HEK293 (cell line): ENCODE measurements around the gene CCT8.

Experiments
- EGR2 ChIP-seq: fragments of 450-650 bp; formaldehyde crosslinking; IDR thresholded peaks from 2 replicates; pipeline ENCODE4 v1.5.1; 2016; ENCODE audit warnings: low read depth, missing biosample characterization, missing genetic modification characterization
- FEZF1 ChIP-seq: fragments of 450-650 bp; formaldehyde crosslinking; IDR thresholded peaks from 2 replicates; pipeline ENCODE4 v1.5.1; 2016; ENCODE audit warnings: missing biosample characterization, missing genetic modification characterization
- KLF1 ChIP-seq: fragments of 450-650 bp; formaldehyde crosslinking; IDR thresholded peaks from 2 replicates; pipeline ENCODE4 v1.5.1; 2016; ENCODE audit warnings: missing biosample characterization, missing genetic modification characterization
- KLF7 ChIP-seq: fragments of 450-650 bp; formaldehyde crosslinking; IDR thresholded peaks from 2 replicates; pipeline ENCODE4 v1.5.1; 2016; ENCODE audit warnings: missing biosample characterization, missing genetic modification characterization, borderline replicate concordance
- KLF9 ChIP-seq: fragments of 450-650 bp; formaldehyde crosslinking; IDR thresholded peaks from 2 replicates; pipeline ENCODE4 v1.5.1; 2016; ENCODE audit warnings: missing biosample characterization, missing genetic modification characterization, low read depth
- OVOL3 ChIP-seq: fragments of 450-650 bp; formaldehyde crosslinking; IDR thresholded peaks from 2 replicates; pipeline ENCODE4 v1.5.1; 2016; ENCODE audit warnings: missing biosample characterization, missing genetic modification characterization
- TRIM28 ChIP-seq: IDR thresholded peaks from 2 replicates; pipeline ENCODE4 v1.6.1; 2011; ENCODE audit warnings: low read length, control low read depth, borderline replicate concordance
- ZBTB20 ChIP-seq: fragments of 450-650 bp; formaldehyde crosslinking; IDR thresholded peaks from 2 replicates; pipeline ENCODE4 v1.5.1; 2016; ENCODE audit warnings: missing biosample characterization, missing genetic modification characterization
- ZBTB21 ChIP-seq: fragments of 450-650 bp; formaldehyde crosslinking; IDR thresholded peaks from 2 replicates; pipeline ENCODE4 v1.5.1; 2017; ENCODE audit warnings: missing biosample characterization, missing genetic modification characterization
- ZFHX2 ChIP-seq: fragments of 450-650 bp; formaldehyde crosslinking; conservative IDR thresholded peaks from 2 replicates; pipeline ENCODE4 v1.5.1; 2016; ENCODE audit warnings: missing biosample characterization, missing genetic modification characterization
- ZNF10 ChIP-seq: fragments of 450-650 bp; formaldehyde crosslinking; IDR thresholded peaks from 2 replicates; pipeline ENCODE4 v1.5.1; 2017; ENCODE audit warnings: missing biosample characterization, missing genetic modification characterization
- ZNF112 ChIP-seq: fragments of 450-650 bp; formaldehyde crosslinking; IDR thresholded peaks from 2 replicates; pipeline ENCODE4 v1.5.0; 2017; ENCODE audit warnings: missing biosample characterization, missing genetic modification characterization
- ZNF211 ChIP-seq: fragments of 450-650 bp; formaldehyde crosslinking; IDR thresholded peaks from 2 replicates; pipeline ENCODE4 v1.5.1; 2016; ENCODE audit warnings: low read depth, missing biosample characterization, missing genetic modification characterization
- ZNF341 ChIP-seq: fragments of 450-650 bp; formaldehyde crosslinking; IDR thresholded peaks from 2 replicates; pipeline ENCODE4; 2016; ENCODE audit warnings: low read depth, missing biosample characterization, missing genetic modification characterization
- ZNF366 ChIP-seq: fragments of 450-650 bp; formaldehyde crosslinking; conservative IDR thresholded peaks from 2 replicates; pipeline ENCODE4 v1.5.1; 2016; ENCODE audit warnings: missing biosample characterization, missing genetic modification characterization
- ZNF426 ChIP-seq: fragments of 450-650 bp; formaldehyde crosslinking; IDR thresholded peaks from 2 replicates; pipeline ENCODE4 v1.5.1; 2017; ENCODE audit warnings: missing biosample characterization, missing genetic modification characterization, mild to moderate bottlenecking, inconsistent platforms, moderate library complexity
- ZNF707 ChIP-seq: fragments of 450-650 bp; formaldehyde crosslinking; IDR thresholded peaks from 2 replicates; pipeline ENCODE4 v1.5.1; 2016; ENCODE audit warnings: missing biosample characterization, missing genetic modification characterization
- ZSCAN16 ChIP-seq: fragments of 450-650 bp; formaldehyde crosslinking; IDR thresholded peaks from 2 replicates; pipeline ENCODE4 v1.5.1; 2016; ENCODE audit warnings: missing biosample characterization, missing genetic modification characterization
- ZSCAN23 ChIP-seq: fragments of 450-650 bp; formaldehyde crosslinking; IDR thresholded peaks from 2 replicates; pipeline ENCODE4 v1.5.1; 2016; ENCODE audit warnings: missing biosample characterization, missing genetic modification characterization
- TF ChIP-seq, protein P1 (sequence below): fragments of 450-650 bp; formaldehyde crosslinking; IDR thresholded peaks from 2 replicates; pipeline ENCODE4 v1.5.1; 2016; ENCODE audit warnings: missing biosample characterization, missing genetic modification characterization
- TF ChIP-seq, protein P2 (sequence below): fragments of 450-650 bp; formaldehyde crosslinking; IDR thresholded peaks from 2 replicates; pipeline ENCODE4 v1.5.1; 2016; ENCODE audit warnings: missing biosample characterization, missing genetic modification characterization
- TF ChIP-seq, protein P3 (sequence below): fragments of 450-650 bp; formaldehyde crosslinking; IDR thresholded peaks from 2 replicates; pipeline ENCODE4 v1.5.1; 2016; ENCODE audit warnings: missing biosample characterization, missing genetic modification characterization
- TF ChIP-seq, protein P4 (sequence below): fragments of 450-650 bp; formaldehyde crosslinking; IDR thresholded peaks from 2 replicates; pipeline ENCODE4 v1.5.1; 2016; ENCODE audit warnings: missing biosample characterization, missing genetic modification characterization
- TF ChIP-seq, protein P5 (sequence below): fragments of 450-650 bp; formaldehyde crosslinking; conservative IDR thresholded peaks from 2 replicates; pipeline ENCODE4 v1.5.1; 2016; ENCODE audit warnings: low read depth, missing biosample characterization, missing genetic modification characterization

The CCT8 gene

DNA sequence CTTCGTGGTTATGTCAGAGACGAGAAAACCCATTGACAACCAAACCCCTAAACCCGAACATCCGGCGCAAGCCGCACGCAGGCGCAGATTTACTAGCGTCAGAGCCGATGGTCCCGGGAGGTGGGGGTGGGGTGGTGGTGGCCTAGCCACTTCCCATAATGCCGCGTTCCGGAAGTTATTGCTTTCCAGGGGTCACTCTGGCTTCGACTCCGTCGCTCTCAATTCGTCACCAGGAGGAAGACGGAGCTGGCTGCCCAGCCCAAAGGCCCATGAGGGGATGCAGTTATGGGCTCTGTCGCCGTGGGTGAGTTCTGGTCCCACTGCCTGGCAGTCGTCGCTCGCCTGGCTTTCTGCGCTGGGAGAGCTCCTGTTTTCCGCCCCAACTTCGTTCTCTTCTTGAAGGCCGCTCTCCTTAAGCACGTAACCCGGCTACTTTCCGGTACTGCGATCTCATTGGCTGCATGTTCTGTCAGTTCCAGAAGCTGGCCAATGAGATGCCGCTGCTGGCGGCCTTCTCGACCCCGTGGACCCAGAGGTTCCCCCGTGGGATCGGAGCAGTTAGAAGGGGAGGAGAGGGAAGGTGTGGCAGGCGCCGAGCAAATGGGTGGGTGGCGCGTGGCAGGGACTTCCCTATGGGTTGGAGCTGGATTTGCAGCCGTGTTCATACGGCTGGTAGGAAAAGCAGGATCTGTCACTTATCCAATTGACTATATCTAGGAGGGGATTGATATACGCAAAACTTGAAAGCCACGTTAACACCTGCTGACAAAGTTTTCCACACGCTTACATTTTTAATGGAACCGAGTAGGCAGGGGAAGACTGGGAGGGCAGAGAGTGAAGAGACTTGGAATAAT is 48.7 kb downstream of the CCT8 start, which contains the start of gene USP16 (continued):
- TF ChIP-seq EGR2 (peak; percentile 87), ZNF707 (no peak), ZNF211 (no peak), FEZF1 (peak; percentile 42; the same call in 1 of the 2 replicates), ZBTB20 (tag by site-specific recombination) (peak; percentile 40; the same call in 1 of the 2 replicates), ZSCAN16 (tag by site-specific recombination) (no peak), ZNF426 (no peak), ZFHX2 (tag by site-specific recombination) (peak; percentile 81), KLF7 (tag by site-specific recombination) (peak; percentile 50), ZSCAN23 (peak; percentile 91), OVOL3 (peak; percentile 84; the same call in 1 of the 2 replicates), ZNF366 (tag by site-specific recombination) (peak; percentile 78), ZNF112 (tag by site-specific recombination) (no peak), ZBTB21 (tag by site-specific recombination) (peak; percentile 87), KLF9 (tag by site-specific recombination) (peak; percentile 92), ZNF10 (peak; percentile 38; the same call in 1 of the 2 replicates), ZNF341 (tag by site-specific recombination) (peak; percentile 77), KLF1 (tag by site-specific recombination) (peak; percentile 54; the same call in 1 of the 2 replicates), TRIM28 (peak; percentile 66; the same call in 1 of the 2 replicates)
- TF ChIP-seq, protein P1, sequence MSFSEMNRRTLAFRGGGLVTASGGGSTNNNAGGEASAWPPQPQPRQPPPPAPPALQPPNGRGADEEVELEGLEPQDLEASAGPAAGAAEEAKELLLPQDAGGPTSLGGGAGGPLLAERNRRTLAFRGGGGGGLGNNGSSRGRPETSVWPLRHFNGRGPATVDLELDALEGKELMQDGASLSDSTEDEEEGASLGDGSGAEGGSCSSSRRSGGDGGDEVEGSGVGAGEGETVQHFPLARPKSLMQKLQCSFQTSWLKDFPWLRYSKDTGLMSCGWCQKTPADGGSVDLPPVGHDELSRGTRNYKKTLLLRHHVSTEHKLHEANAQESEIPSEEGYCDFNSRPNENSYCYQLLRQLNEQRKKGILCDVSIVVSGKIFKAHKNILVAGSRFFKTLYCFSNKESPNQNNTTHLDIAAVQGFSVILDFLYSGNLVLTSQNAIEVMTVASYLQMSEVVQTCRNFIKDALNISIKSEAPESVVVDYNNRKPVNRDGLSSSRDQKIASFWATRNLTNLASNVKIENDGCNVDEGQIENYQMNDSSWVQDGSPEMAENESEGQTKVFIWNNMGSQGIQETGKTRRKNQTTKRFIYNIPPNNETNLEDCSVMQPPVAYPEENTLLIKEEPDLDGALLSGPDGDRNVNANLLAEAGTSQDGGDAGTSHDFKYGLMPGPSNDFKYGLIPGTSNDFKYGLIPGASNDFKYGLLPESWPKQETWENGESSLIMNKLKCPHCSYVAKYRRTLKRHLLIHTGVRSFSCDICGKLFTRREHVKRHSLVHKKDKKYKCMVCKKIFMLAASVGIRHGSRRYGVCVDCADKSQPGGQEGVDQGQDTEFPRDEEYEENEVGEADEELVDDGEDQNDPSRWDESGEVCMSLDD = peak; percentile 72; the same call in 1 of the 2 replicates
- TF ChIP-seq, protein P2, sequence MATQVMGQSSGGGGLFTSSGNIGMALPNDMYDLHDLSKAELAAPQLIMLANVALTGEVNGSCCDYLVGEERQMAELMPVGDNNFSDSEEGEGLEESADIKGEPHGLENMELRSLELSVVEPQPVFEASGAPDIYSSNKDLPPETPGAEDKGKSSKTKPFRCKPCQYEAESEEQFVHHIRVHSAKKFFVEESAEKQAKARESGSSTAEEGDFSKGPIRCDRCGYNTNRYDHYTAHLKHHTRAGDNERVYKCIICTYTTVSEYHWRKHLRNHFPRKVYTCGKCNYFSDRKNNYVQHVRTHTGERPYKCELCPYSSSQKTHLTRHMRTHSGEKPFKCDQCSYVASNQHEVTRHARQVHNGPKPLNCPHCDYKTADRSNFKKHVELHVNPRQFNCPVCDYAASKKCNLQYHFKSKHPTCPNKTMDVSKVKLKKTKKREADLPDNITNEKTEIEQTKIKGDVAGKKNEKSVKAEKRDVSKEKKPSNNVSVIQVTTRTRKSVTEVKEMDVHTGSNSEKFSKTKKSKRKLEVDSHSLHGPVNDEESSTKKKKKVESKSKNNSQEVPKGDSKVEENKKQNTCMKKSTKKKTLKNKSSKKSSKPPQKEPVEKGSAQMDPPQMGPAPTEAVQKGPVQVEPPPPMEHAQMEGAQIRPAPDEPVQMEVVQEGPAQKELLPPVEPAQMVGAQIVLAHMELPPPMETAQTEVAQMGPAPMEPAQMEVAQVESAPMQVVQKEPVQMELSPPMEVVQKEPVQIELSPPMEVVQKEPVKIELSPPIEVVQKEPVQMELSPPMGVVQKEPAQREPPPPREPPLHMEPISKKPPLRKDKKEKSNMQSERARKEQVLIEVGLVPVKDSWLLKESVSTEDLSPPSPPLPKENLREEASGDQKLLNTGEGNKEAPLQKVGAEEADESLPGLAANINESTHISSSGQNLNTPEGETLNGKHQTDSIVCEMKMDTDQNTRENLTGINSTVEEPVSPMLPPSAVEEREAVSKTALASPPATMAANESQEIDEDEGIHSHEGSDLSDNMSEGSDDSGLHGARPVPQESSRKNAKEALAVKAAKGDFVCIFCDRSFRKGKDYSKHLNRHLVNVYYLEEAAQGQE = peak; percentile 61
- TF ChIP-seq, protein P3, sequence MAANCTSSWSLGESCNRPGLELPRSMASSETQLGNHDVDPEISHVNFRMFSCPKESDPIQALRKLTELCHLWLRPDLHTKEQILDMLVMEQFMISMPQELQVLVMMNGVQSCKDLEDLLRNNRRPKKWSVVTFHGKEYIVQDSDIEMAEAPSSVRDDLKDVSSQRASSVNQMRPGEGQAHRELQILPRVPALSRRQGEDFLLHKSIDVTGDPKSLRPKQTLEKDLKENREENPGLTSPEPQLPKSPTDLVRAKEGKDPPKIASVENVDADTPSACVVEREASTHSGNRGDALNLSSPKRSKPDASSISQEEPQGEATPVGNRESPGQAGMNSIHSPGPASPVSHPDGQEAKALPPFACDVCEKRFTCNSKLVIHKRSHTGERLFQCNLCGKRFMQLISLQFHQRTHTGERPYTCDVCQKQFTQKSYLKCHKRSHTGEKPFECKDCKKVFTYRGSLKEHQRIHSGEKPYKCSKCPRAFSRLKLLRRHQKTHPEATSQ (tag by site-specific recombination) = peak; percentile 70; the same call in 1 of the 2 replicates
- TF ChIP-seq, protein P4, sequence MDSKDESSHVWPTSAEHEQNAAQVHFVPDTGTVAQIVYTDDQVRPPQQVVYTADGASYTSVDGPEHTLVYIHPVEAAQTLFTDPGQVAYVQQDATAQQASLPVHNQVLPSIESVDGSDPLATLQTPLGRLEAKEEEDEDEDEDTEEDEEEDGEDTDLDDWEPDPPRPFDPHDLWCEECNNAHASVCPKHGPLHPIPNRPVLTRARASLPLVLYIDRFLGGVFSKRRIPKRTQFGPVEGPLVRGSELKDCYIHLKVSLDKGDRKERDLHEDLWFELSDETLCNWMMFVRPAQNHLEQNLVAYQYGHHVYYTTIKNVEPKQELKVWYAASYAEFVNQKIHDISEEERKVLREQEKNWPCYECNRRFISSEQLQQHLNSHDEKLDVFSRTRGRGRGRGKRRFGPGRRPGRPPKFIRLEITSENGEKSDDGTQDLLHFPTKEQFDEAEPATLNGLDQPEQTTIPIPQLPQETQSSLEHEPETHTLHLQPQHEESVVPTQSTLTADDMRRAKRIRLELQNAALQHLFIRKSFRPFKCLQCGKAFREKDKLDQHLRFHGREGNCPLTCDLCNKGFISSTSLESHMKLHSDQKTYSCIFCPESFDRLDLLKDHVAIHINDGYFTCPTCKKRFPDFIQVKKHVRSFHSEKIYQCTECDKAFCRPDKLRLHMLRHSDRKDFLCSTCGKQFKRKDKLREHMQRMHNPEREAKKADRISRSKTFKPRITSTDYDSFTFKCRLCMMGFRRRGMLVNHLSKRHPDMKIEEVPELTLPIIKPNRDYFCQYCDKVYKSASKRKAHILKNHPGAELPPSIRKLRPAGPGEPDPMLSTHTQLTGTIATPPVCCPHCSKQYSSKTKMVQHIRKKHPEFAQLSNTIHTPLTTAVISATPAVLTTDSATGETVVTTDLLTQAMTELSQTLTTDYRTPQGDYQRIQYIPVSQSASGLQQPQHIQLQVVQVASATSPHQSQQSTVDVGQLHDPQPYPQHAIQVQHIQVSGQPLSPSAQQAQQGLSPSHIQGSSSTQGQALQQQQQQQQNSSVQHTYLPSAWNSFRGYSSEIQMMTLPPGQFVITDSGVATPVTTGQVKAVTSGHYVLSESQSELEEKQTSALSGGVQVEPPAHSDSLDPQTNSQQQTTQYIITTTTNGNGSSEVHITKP (tag by site-specific recombination) = peak; percentile 89
- TF ChIP-seq, protein P5, sequence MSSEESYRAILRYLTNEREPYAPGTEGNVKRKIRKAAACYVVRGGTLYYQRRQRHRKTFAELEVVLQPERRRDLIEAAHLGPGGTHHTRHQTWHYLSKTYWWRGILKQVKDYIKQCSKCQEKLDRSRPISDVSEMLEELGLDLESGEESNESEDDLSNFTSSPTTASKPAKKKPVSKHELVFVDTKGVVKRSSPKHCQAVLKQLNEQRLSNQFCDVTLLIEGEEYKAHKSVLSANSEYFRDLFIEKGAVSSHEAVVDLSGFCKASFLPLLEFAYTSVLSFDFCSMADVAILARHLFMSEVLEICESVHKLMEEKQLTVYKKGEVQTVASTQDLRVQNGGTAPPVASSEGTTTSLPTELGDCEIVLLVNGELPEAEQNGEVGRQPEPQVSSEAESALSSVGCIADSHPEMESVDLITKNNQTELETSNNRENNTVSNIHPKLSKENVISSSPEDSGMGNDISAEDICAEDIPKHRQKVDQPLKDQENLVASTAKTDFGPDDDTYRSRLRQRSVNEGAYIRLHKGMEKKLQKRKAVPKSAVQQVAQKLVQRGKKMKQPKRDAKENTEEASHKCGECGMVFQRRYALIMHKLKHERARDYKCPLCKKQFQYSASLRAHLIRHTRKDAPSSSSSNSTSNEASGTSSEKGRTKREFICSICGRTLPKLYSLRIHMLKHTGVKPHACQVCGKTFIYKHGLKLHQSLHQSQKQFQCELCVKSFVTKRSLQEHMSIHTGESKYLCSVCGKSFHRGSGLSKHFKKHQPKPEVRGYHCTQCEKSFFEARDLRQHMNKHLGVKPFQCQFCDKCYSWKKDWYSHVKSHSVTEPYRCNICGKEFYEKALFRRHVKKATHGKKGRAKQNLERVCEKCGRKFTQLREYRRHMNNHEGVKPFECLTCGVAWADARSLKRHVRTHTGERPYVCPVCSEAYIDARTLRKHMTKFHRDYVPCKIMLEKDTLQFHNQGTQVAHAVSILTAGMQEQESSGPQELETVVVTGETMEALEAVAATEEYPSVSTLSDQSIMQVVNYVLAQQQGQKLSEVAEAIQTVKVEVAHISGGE (tag by site-specific recombination) = peak; percentile 95
